K562 (cell line): ENCODE data around the gene LIN28A. TPM values are rescaled to one million over a fixed set of nuclear protein-coding genes. Genes with fewer than 3 reads are reported as not detected.

Source experiments
- ATAC-seq: fragments of 200-7000 bp; cut with Tn5 transposase; 3 replicates; pipeline ENCODE4 v1.9.1; 2020; ENCODE audit warnings: moderate library complexity
- BruUV-seq: library from RNA; stranded (reverse); fragments of 400-500 nt; replicated peaks from 2 replicates; lab custom pipeline; 2021; lab: Mats Ljungman, UMichigan
- CTCF ChIA-PET: fragments of 300-600 bp; formaldehyde crosslinking; extraction: SDS; loops from one replicate; lab custom pipeline; 2021; ENCODE audit warnings: low intra/inter-chr PET ratio; lab: Yijun Ruan, JAX
- POLR2A ChIA-PET: fragments of 300-600, 350-650 bp; sonication (Branson Sonifier 250); formaldehyde crosslinking; extraction: SDS; loops from one replicate; lab custom pipeline; 2021; ENCODE audit warnings: antibody characterized with exemption, inconsistent platforms; lab: Yijun Ruan, JAX
- DNase-seq, 4 experiments: peaks; one replicate each; pipeline versions ENCODE4 v3.0.0 to v3.0.0-alpha.2; 2011 to 2018; ENCODE audit warnings: low spot score in 3 of 4, mixed read lengths in 3 of 4; ENCODE audit errors: extremely low read depth in 1 of 4
- FAIRE-seq: peaks from 2 replicates; lab custom pipeline; 2011; peaks lifted over from hg19 to GRCh38; lab: Jason Lieb, UNC
- H2AFZ ChIP-seq: 2 replicates; pipeline ENCODE4 v1.6.0; 2011; ENCODE audit warnings: low read depth, low read length, control low read depth, inconsistent platforms
- H3K27ac ChIP-seq: fragments of 200-600 bp; 3 replicates; pipeline ENCODE4 v1.8.0; 2011; ENCODE audit warnings: low read depth, mild to moderate bottlenecking, control low read depth, inconsistent platforms, low read length, moderate library complexity, mixed read lengths; ENCODE audit errors: extremely low read depth
- H3K27me3 ChIP-seq, 2 experiments: fragments of 300-600 bp in 1 of 2; 2 replicates in 1 of 2; 3 replicates in 1 of 2; pipeline versions ENCODE4 v1.6.0 to v1.8.0; 2011; ENCODE audit warnings: inconsistent platforms in 2 of 2, low read length in 2 of 2, mild to moderate bottlenecking in 1 of 2, mixed read lengths in 1 of 2, moderate library complexity in 1 of 2; ENCODE audit not compliant: control insufficient read depth in 2 of 2, insufficient read depth in 2 of 2
- H3K36me3 ChIP-seq: fragments of 300-600 bp; 3 replicates; pipeline ENCODE4 v1.8.0; 2011; ENCODE audit warnings: mild to moderate bottlenecking, low read length, inconsistent platforms; ENCODE audit not compliant: control insufficient read depth, insufficient read depth
- H3K4me1 ChIP-seq, 2 experiments: fragments of 200-600 bp in 1 of 2; replicated peaks in 1 of 2; 2 replicates in 1 of 2; 3 replicates in 1 of 2; pipeline versions ENCODE4 v1.5.1 to v1.8.0; 2011; ENCODE audit warnings: inconsistent platforms in 2 of 2, low read length in 2 of 2, mild to moderate bottlenecking in 1 of 2, mixed read lengths in 1 of 2, moderate library complexity in 1 of 2; ENCODE audit not compliant: control insufficient read depth in 2 of 2, insufficient read depth in 2 of 2
- H3K4me2 ChIP-seq: 2 replicates; pipeline ENCODE4 v1.6.1; 2011; ENCODE audit warnings: low read length, control low read depth, inconsistent platforms, mixed read lengths; ENCODE audit not compliant: insufficient read depth
- H3K4me3 ChIP-seq: fragments of 200-600 bp; sonication (generic), shearing (Covaris generic); 2 replicates; pipeline ENCODE4 v1.5.1; 2016; ENCODE audit warnings: control low read depth, inconsistent platforms
- H3K79me2 ChIP-seq: fragments of 200-600 bp; 3 replicates; pipeline ENCODE4 v1.8.0; 2011; ENCODE audit warnings: low read length, inconsistent platforms; ENCODE audit not compliant: control insufficient read depth, insufficient read depth
- H3K9ac ChIP-seq, 2 experiments: 2 replicates each; pipeline versions ENCODE4 v1.6.0 to v1.6.1; 2011; ENCODE audit warnings: low read depth in 2 of 2, low read length in 2 of 2, control low read depth in 1 of 2, inconsistent platforms in 1 of 2, mild to moderate bottlenecking in 1 of 2, mixed read lengths in 1 of 2; ENCODE audit not compliant: insufficient read depth in 1 of 2
- H3K9me1 ChIP-seq: one replicate; pipeline ENCODE4 v1.6.0; 2011; ENCODE audit warnings: inconsistent platforms, mild to moderate bottlenecking, low read length, moderate library complexity; ENCODE audit not compliant: control insufficient read depth, insufficient read depth
- H3K9me3 ChIP-seq: replicated peaks from 2 replicates; pipeline ENCODE4 v1.5.1; 2011; ENCODE audit warnings: low read depth, low read length, inconsistent platforms; ENCODE audit not compliant: control insufficient read depth, insufficient read depth
- H4K20me1 ChIP-seq: replicated peaks from 2 replicates; pipeline ENCODE4 v1.6.1; 2011; ENCODE audit warnings: low read length, inconsistent platforms, mixed read lengths; ENCODE audit not compliant: control insufficient read depth, insufficient read depth
- CAMTA2 ChIP-seq: fragments of 250-450 bp; sonication (Bioruptor Pico); conservative IDR thresholded peaks from 2 replicates; pipeline ENCODE4 v1.5.1; 2022
- EHMT2 ChIP-seq: fragments of 450-650 bp; IDR thresholded peaks from 2 replicates; pipeline ENCODE4 v1.6.1; 2018; ENCODE audit warnings: antibody characterized with exemption
- ETV5 ChIP-seq: sonication (generic); formaldehyde crosslinking; IDR thresholded peaks from 2 replicates; pipeline ENCODE4 v1.4.0; 2020; ENCODE audit warnings: low read depth, mild to moderate bottlenecking, missing genetic modification reagents
- MIER1 ChIP-seq: fragments of 450-650 bp; IDR thresholded peaks from 2 replicates; pipeline ENCODE4 v1.6.1; 2016; ENCODE audit warnings: antibody characterized with exemption, mild to moderate bottlenecking, low read depth
- OTX1 ChIP-seq: fragments of 450-650 bp; formaldehyde crosslinking; IDR thresholded peaks from 2 replicates; pipeline ENCODE4 v1.4.0; 2022; ENCODE audit warnings: mild to moderate bottlenecking
- TCF3 ChIP-seq: sonication (generic); formaldehyde crosslinking; IDR thresholded peaks from 2 replicates; pipeline ENCODE4 v1.4.0; 2020; ENCODE audit warnings: mild to moderate bottlenecking, missing genetic modification reagents
- ZNF384 ChIP-seq: IDR thresholded peaks from 2 replicates; pipeline ENCODE4 v1.6.1; 2012; ENCODE audit warnings: low read depth, low read length, improper control_type of control experiment
- WGBS: fragments of 100-300 bp; shearing (Covaris generic); methylation state at CpG from one replicate; pipeline ENCODE4 v1.1.6; 2016; ENCODE audit warnings: low coverage, mixed read lengths; ENCODE audit not compliant: insufficient coverage; ENCODE audit errors: missing lambda C conversion rate; 5-methylcytosine and 5-hydroxymethylcytosine counted together
- in situ Hi-C: fragments of 300-500 bp; cut with MboI; formaldehyde crosslinking; loops from 4 replicates; pipeline ENCODE4 v1.15.0; 2018; ENCODE audit warnings: inconsistent platforms, mixed read lengths
- intact Hi-C: fragments of 100-400 bp; cut with micrococcal nuclease; formaldehyde crosslinking; loops from 2 replicates; pipeline ENCODE4 v1.14.2; 2022
- polyA plus RNA-seq, 8 experiments: library from polyadenylated mRNA; depleted of rRNA in 4 of 8; stranded (reverse) in 5 of 8; unstranded in 3 of 8; fragments of >200 nt; fragmentation: Nextera tagmentation in 2 of 8; fragmentation: Illumina TruSeq in 1 of 8; extraction: Ambion mirVana in 2 of 8; extraction: Trizol in 1 of 8; gene quantifications; 2 replicates each; pipeline versions ENCODE4 v1.2.1 to v1.2.3, GENCODE V29; 2011 to 2014; ENCODE audit warnings: inconsistent platforms in 1 of 8, missing spikeins in 1 of 8
- total RNA-seq, 7 experiments: library from RNA; depleted of rRNA in 6 of 7; stranded (reverse); fragments of >200 nt in 6 of 7; fragmentation: Illumina TruSeq in 2 of 7; extraction: Trizol in 2 of 7; gene quantifications; 2 replicates each; pipeline versions ENCODE4 v1.2.1 to v1.2.3, GENCODE V29; 2011 to 2021; ENCODE audit warnings: low replicate concordance in 1 of 7
- TF ChIP-seq, protein P1 (sequence below), 2 experiments: fragments of 450-650 bp; formaldehyde crosslinking in 1 of 2; IDR thresholded peaks; 2 replicates each; pipeline versions ENCODE4 v1.4.0 to v1.6.1; 2014 to 2020; ENCODE audit warnings: mild to moderate bottlenecking in 2 of 2, borderline replicate concordance in 1 of 2, low read depth in 1 of 2
- TF ChIP-seq, protein P2 (sequence below), 2 experiments: IDR thresholded peaks in 1 of 2; conservative IDR thresholded peaks in 1 of 2; 2 replicates each; pipeline ENCODE4 v1.6.1; 2016; ENCODE audit warnings: low read depth in 2 of 2, mild to moderate bottlenecking in 1 of 2, missing compliant biosample characterization in 1 of 2, missing genetic modification characterization in 1 of 2, moderate library complexity in 1 of 2

LIN28A gene
- total and polyA plus RNA-seq, 9 of the 15 experiments (the other 6 are each of a cell fraction or from before 2014, with no cell fraction given), result 0.80 to 5.4 (median 3.9) TPM

DNA sequence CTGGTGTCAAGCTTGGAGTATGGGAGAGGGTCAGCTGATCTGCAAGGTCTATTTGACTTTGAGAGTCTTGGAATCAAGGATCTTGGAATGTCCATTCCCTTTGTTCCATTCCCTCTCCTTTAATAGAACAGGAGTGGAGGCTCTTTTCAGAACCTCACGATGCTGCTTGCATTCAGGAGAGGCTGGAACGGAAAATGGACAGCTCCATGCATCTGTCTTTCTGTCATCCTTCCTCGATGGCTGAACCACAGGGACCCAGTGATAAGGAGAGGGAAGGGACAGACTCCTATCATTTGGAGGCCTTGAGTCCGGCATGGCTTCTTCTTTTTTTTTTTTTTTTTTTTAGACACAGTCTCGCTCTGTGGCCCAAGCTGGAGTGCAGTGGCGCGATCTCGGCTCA lies 14.9 kb upstream of the LIN28A start:
- Histone ChIP-seq H3K9me1 (no peaks in the 10 kb centered on the region), H4K20me1 (no peaks in the 10 kb centered on the region)
- in situ Hi-C loops, result no loop called here
- TF ChIP-seq TCF3 (CRISPR knock-in tag) (0 out of 2 replicates have a peak, but pooled peaks have one; percentile 30), EHMT2 (peak; percentile 29; the same call in 1 of the 2 replicates), CAMTA2 (CRISPR knock-in tag) (no peak), OTX1 (CRISPR knock-in tag) (no peak), ZNF384 (peak; percentile 47; the same call in 1 of the 2 replicates), MIER1 (peak; percentile 44; the same call in 1 of the 2 replicates), ETV5 (CRISPR knock-in tag) (no peak)
- TF ChIP-seq, protein P1, sequence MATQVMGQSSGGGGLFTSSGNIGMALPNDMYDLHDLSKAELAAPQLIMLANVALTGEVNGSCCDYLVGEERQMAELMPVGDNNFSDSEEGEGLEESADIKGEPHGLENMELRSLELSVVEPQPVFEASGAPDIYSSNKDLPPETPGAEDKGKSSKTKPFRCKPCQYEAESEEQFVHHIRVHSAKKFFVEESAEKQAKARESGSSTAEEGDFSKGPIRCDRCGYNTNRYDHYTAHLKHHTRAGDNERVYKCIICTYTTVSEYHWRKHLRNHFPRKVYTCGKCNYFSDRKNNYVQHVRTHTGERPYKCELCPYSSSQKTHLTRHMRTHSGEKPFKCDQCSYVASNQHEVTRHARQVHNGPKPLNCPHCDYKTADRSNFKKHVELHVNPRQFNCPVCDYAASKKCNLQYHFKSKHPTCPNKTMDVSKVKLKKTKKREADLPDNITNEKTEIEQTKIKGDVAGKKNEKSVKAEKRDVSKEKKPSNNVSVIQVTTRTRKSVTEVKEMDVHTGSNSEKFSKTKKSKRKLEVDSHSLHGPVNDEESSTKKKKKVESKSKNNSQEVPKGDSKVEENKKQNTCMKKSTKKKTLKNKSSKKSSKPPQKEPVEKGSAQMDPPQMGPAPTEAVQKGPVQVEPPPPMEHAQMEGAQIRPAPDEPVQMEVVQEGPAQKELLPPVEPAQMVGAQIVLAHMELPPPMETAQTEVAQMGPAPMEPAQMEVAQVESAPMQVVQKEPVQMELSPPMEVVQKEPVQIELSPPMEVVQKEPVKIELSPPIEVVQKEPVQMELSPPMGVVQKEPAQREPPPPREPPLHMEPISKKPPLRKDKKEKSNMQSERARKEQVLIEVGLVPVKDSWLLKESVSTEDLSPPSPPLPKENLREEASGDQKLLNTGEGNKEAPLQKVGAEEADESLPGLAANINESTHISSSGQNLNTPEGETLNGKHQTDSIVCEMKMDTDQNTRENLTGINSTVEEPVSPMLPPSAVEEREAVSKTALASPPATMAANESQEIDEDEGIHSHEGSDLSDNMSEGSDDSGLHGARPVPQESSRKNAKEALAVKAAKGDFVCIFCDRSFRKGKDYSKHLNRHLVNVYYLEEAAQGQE (IDR thresholded peaks at IDR 0.05; ENCODE audit: borderline replicate concordance), result peak; percentile 75
- TF ChIP-seq, protein P1 (CRISPR knock-in tag; IDR thresholded peaks at IDR 0.05; ENCODE audit: low read depth), result 0 out of 2 replicates have a peak, but pooled peaks have one; percentile 15
- TF ChIP-seq, protein P2, sequence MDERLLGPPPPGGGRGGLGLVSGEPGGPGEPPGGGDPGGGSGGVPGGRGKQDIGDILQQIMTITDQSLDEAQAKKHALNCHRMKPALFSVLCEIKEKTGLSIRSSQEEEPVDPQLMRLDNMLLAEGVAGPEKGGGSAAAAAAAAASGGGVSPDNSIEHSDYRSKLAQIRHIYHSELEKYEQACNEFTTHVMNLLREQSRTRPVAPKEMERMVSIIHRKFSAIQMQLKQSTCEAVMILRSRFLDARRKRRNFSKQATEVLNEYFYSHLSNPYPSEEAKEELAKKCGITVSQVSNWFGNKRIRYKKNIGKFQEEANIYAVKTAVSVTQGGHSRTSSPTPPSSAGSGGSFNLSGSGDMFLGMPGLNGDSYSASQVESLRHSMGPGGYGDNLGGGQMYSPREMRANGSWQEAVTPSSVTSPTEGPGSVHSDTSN (CRISPR knock-in tag; IDR thresholded peaks at IDR 0.05; ENCODE audit: low read depth), result no peak
- TF ChIP-seq, protein P2 (tag; conservative IDR thresholded peaks at IDR 0.05; ENCODE audit: low read depth), result peak; percentile 67
- TF ChIP-seq, all 486 proteins: peak for 6
- FAIRE-seq (no peak), DNase-seq (peak in 2 of 4 experiments; percentile 39 to 47), ATAC-seq (no peak)
- no peak overlapping the region for H3K9ac ChIP-seq
- peak overlapping the region; percentile 26; the same call in 1 of the 2 replicates for H2AFZ ChIP-seq
- no TSS peak for BruUV-seq
- no peak overlapping the region for H3K4me2 ChIP-seq
- H3K79me2 ChIP-seq, result no peaks in the 10 kb centered on the region
- no peaks in the 10 kb centered on the region for H3K9me3 ChIP-seq
- no peak overlapping the region for H3K27ac ChIP-seq
- H3K4me1 ChIP-seq, result peaks cover 3 to 5% of the 10 kb centered on the region in 2 experiments; a peak in 4 of 5 replicates
- ChIA-PET CTCF (no interaction called here), POLR2A (interaction anchor here (0.9 to 1.3 kb wide), 2 partner anchors 10 to 269 kb away, joined by 3 read pairs; no protein-coding TSS in a partner anchor)
- 34% methylated on average over 4 of the region's 8 CpGs for WGBS
- H3K4me3 ChIP-seq, result no peak overlapping the region
- H3K27me3 ChIP-seq, result no peaks in the 10 kb centered on the region
- intact Hi-C loops, result no loop called here
- H3K36me3 ChIP-seq, result no peaks in the 10 kb centered on the region
